KBM-7 (cell line): ENCODE results near the gene SMIM32.

Source experiments
- DNase-seq: peaks from one replicate; pipeline ENCODE4 v3.0.0-alpha.2; 2015
- in situ Hi-C: fragments of 300-500 bp; cut with MboI; formaldehyde crosslinking; loops from 2 replicates; pipeline ENCODE4 v1.14.3; 2020; ENCODE audit warnings: low sequenced_read_pairs, low pct_unique_long_range_greater_than_20kb, mixed read lengths

The SMIM32 gene

DNA sequence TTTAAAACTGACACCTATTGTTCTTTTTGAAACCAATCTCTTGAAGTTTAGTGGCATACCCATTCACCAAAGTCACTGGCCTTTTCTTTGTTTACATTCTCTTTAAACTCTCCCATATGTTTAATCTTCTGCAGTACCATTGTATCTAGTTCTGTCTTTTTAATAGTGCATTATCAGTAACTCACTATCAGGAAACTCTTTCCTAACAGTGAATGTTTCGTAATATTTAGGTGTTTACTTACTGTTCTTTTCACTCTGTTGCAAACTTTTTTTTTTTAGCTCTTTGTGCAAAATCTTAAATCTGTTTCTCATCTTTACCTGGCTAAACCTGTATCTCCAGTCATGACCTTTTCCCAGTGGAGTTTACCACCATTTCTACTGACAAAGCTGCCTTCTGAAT is 43.1 kb downstream of the SMIM32 start:
- DNase-seq: no peak
- in situ Hi-C loops: no loop called here

DNA sequence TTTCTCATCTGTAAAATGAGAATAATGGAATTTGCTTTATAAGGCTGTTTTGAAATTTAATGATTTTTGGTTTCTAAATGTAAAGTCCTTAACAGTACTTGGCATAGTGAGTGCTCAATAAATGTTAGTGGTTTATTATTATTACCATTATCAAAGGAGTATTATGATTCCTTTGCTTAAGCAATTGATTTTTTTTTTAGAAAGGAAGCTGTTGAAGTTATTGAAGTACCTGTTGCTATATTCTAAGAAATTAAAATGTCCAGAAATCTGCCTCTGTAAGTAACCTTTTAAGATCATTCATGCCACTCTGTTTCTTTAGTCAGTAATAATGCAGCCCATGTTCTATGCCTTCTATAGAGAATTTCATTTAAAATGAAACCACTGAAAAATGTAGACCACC is 45.3 kb downstream of the SMIM32 start:
- in situ Hi-C loops: no loop called here
- DNase-seq: no peak

DNA sequence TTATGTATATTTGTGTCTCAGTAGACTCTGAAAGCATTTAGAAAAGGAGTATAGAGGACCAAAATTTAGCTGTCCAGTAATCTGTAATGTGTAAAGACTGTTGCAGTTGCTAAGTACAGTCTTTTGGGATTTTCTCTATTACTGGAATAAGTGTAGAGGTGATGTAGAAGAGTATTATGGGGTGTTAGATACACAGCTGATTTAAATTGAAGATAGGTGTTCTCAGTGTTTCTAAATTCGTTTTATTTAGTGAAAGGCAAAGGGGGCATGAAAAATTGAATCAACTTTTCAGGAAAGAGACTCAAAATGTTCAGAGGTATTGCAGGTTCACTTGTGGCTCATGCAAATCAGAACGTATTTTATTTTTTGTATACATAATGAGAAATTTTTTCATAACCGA is 46.8 kb downstream of the SMIM32 start:
- DNase-seq: no peak
- in situ Hi-C loops: no loop called here

DNA sequence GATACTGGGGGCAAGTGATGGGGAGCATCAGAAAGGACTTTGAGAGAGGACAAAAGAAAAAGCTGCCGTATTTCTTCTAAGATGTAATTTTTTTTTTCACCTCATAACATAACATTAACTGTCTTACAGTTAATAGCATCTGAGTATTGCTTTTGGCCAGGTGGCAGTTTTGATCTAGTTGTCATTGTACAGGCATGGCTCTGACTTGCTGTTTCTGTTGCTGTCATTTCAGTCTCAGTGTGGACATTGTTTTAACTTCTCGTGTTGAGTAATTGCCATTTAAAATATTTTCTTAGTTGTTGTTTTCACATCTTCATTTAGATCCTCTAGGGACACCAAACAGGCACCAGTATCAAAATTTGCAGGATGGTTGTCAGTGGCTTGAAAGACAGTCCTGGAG is 47.9 kb downstream of the SMIM32 start:
- DNase-seq: no peak
- in situ Hi-C loops: no loop called here

DNA sequence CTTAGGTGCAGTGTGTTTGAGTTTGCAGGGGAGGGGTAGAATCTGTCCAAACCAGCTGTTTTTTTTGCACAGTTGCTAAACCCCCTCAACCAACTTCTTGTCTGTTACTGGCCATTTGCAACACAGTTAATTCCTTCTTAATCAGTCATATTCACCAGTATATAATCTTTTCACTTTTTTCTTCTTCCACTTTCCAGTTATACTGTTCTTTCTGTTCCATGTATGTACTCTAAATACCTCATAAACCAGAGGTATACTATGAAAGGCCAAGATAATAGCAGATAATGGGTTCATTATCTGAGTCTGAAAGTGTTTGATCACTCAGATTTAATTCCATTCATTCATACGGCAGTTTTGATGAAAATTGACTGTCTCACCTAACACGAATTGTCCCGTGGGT is 49.2 kb downstream of the SMIM32 start:
- no peak for DNase-seq
- in situ Hi-C loops: no loop called here

DNA sequence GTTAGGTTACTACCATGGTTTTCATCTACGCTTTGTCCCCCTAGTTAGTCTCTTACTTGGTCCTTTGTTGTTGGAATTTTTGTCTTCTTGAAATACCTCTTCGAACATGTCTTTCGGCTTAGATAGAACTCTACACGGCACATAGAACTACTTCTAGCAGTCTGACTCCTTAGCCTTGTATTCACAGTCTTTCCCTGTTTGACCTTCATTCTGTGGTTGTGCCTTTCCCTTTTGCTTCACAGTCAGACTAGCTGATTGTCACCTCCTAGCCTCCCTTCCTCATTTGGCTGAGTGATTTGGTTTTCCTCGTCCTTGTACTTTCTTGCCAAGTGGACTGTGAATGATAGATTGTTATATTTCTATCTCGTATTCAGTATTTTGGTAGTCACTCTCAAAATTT is 49.6 kb downstream of the SMIM32 start:
- in situ Hi-C loops: no loop called here
- DNase-seq: peak; percentile 11

DNA sequence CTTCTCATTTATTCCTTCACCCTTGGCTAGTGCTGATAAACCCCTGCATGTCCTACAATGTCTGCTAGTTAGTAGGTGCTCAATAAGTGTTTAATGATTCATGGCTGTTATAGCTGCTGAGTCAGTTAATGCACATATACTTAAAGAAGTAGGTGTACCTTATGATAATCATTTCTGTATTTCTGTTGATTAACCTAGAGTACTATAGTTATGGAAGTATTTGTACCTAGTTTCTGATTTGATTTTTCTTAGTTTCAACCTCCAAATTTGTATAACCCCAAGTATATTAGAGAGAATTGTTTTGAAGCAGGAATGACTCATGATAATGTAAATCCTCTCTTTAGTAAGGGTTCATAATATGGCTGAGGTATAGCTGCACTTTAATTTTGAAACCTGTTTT is 51.4 kb downstream of the SMIM32 start:
- DNase-seq: no peak
- in situ Hi-C loops: no loop called here
